ENCODE measurements around the gene AEBP2. TPM values are rescaled to one million over a fixed set of nuclear protein-coding genes. Genes with fewer than 3 reads are reported as not detected.

The AEBP2 gene
- total and polyA plus RNA-seq, 2 donors (not counting 3 experiments of a cell fraction or from before 2014, with no cell fraction given): 8.8 to 42.2 TPM

- Histone ChIP-seq H3K9me3 (replicated peaks; ENCODE audit: control insufficient read depth, insufficient read depth, low read length) (no peaks in the 10 kb centered on the region), H3K4me3 (replicated peaks in 1 of 3; ENCODE audit: insufficient read depth in 1 of 3, low read depth in 1 of 3, low read length in 3 of 3) (no peak overlapping the region), H3K9me1 (replicated peaks; ENCODE audit: control insufficient read depth, extremely low read depth, insufficient read depth, low read length) (no peaks in the 10 kb centered on the region), H3K27me3 (ENCODE audit: control insufficient read depth in 2 of 2, insufficient read depth in 2 of 2, low read length in 2 of 2) (no peaks in the 10 kb centered on the region), H3K79me2 (ENCODE audit: control insufficient read depth, insufficient read depth, low read length) (peaks cover 95% of the 10 kb centered on the region), H3K36me3 (ENCODE audit: control insufficient read depth in 2 of 2, extremely low read depth in 1 of 2, insufficient read depth in 2 of 2, low read length in 2 of 2) (no peaks in the 10 kb centered on the region), H4K20me1 (replicated peaks; ENCODE audit: control insufficient read depth, extremely low read depth, insufficient read depth, low read length) (peaks cover 2% of the 10 kb centered on the region), H2AFZ (ENCODE audit: low read depth, low read length) (no peak overlapping the region), H3K4me1 (ENCODE audit: control insufficient read depth, extremely low read depth, insufficient read depth, low read length) (no peaks in the 10 kb centered on the region), H3K27ac (ENCODE audit: insufficient read depth, low read depth, low read length) (no peak overlapping the region), H3K9ac (replicated peaks; ENCODE audit: extremely low read depth, insufficient read depth, low read length) (no peak overlapping the region), H3K4me2 (ENCODE audit: insufficient read depth, low read length) (no peak overlapping the region)
- POLR2A ChIA-PET: no interaction called here
- intact Hi-C loops (cut with micrococcal nuclease) (no loop called here), dilution Hi-C loops (cut with MboI; ENCODE audit: extremely low pct_ligation_motif_present, low sequenced_read_pairs) (no loop called here)
- no TSS peak for BruUV-seq (replicated peaks)
- TF ChIP-seq POLR2A (IDR thresholded peaks at IDR 0.05; ENCODE audit: low read depth, low read length) (no peak), GATA2 (IDR thresholded peaks at IDR 0.05; ENCODE audit: insufficient read depth, insufficient read length, low read depth, low read length) (no peak), FOS (IDR thresholded peaks at IDR 0.05; ENCODE audit: borderline replicate concordance, insufficient read depth, low read length) (no peak), CTCF (IDR thresholded peaks at IDR 0.05; ENCODE audit: extremely low read depth in 1 of 2, insufficient read depth in 1 of 2, low read depth in 1 of 2, low read length in 2 of 2) (no peak), MYC (IDR thresholded peaks at IDR 0.05; ENCODE audit: low read depth, low read length) (no peak)
- DNase-seq (ENCODE audit: low read depth, low spot score) (no peak), FAIRE-seq (no peak)
- CTCF ChIA-PET: interaction anchor here (0.8 to 1.3 kb wide), 2 partner anchors 9 to 10 kb away, joined by 3 read pairs; no protein-coding TSS in a partner anchor
These were observed 15.5 kb downstream of the AEBP2 start for GRCh38 chr12:19454837-19455236.

- POLR2A ChIA-PET: no interaction called here
These were observed 16.9 kb downstream of the AEBP2 start for GRCh38 chr12:19456176-19456575.

More at GRCh38 chr12:19456176-19456575, 16.9 kb downstream of the AEBP2 start:
- Histone ChIP-seq H3K9me1 (replicated peaks; ENCODE audit: control insufficient read depth, extremely low read depth, insufficient read depth, low read length) (no peaks in the 10 kb centered on the region), H3K27ac (ENCODE audit: insufficient read depth, low read depth, low read length) (no peak overlapping the region), H3K4me2 (ENCODE audit: insufficient read depth, low read length) (no peak overlapping the region), H3K27me3 (ENCODE audit: control insufficient read depth in 2 of 2, insufficient read depth in 2 of 2, low read length in 2 of 2) (no peaks in the 10 kb centered on the region), H3K4me3 (replicated peaks in 1 of 3; ENCODE audit: insufficient read depth in 1 of 3, low read depth in 1 of 3, low read length in 3 of 3) (no peak overlapping the region), H3K79me2 (ENCODE audit: control insufficient read depth, insufficient read depth, low read length) (peaks cover 93% of the 10 kb centered on the region), H3K4me1 (ENCODE audit: control insufficient read depth, extremely low read depth, insufficient read depth, low read length) (no peaks in the 10 kb centered on the region), H3K9ac (replicated peaks; ENCODE audit: extremely low read depth, insufficient read depth, low read length) (no peak overlapping the region), H3K36me3 (ENCODE audit: control insufficient read depth in 2 of 2, extremely low read depth in 1 of 2, insufficient read depth in 2 of 2, low read length in 2 of 2) (no peaks in the 10 kb centered on the region), H4K20me1 (replicated peaks; ENCODE audit: control insufficient read depth, extremely low read depth, insufficient read depth, low read length) (peaks cover 2% of the 10 kb centered on the region), H2AFZ (ENCODE audit: low read depth, low read length) (no peak overlapping the region), H3K9me3 (replicated peaks; ENCODE audit: control insufficient read depth, insufficient read depth, low read length) (no peaks in the 10 kb centered on the region)
- TF ChIP-seq POLR2A (IDR thresholded peaks at IDR 0.05; ENCODE audit: low read depth, low read length): no peak
- no peak for TF ChIP-seq GATA2 (IDR thresholded peaks at IDR 0.05; ENCODE audit: insufficient read depth, insufficient read length, low read depth, low read length)
- TF ChIP-seq MYC (IDR thresholded peaks at IDR 0.05; ENCODE audit: low read depth, low read length): no peak
- TF ChIP-seq EZH2 (IDR thresholded peaks at IDR 0.05; ENCODE audit: borderline replicate concordance, low read depth, low read length, severe bottlenecking): no peak
- TF ChIP-seq CTCF (IDR thresholded peaks at IDR 0.05; ENCODE audit: extremely low read depth in 1 of 2, insufficient read depth in 1 of 2, low read depth in 1 of 2, low read length in 2 of 2): no peak
- TF ChIP-seq JUN (IDR thresholded peaks at IDR 0.05; ENCODE audit: borderline replicate concordance, insufficient read depth, insufficient read length, low read depth): no peak
- TF ChIP-seq POLR2AphosphoS5 (IDR thresholded peaks at IDR 0.05; ENCODE audit: insufficient read depth, low read depth, low read length): no peak
- TF ChIP-seq FOS (IDR thresholded peaks at IDR 0.05; ENCODE audit: borderline replicate concordance, insufficient read depth, low read length): no peak
- dilution Hi-C loops (cut with MboI; ENCODE audit: extremely low pct_ligation_motif_present, low sequenced_read_pairs): no loop called here
- intact Hi-C loops (cut with micrococcal nuclease): no loop called here
- FAIRE-seq (no peak), DNase-seq (ENCODE audit: low read depth, low spot score) (no peak)
- BruUV-seq (replicated peaks): no TSS peak
- CTCF ChIA-PET: interaction anchor here (1.1 kb wide), 1 partner anchor 10 kb away, joined by 3 read pairs; no protein-coding TSS in a partner anchor

Measured in endothelial cell of umbilical vein (primary cell).